Stimulated activated CD8-positive, alpha-beta memory T cell treated with anti-CD3 and anti-CD28 coated beads, Interleukin-7, amount 100 ng/mL, for 24 hours (primary cell): ENCODE measurements around the gene PDCL2.
"Not testable (repeated sequence)": the region's sequence is repeated elsewhere in the genome, so short reads cannot be mapped to it uniquely, and the experiment has no call there.

Source experiments
- DNase-seq: peaks from one replicate; pipeline ENCODE4 v3.0.0-alpha.2; 2020; ENCODE audit warnings: low read depth

The PDCL2 gene

GRCh38 chr4:55592014-55592413 is at the start of gene PDCL2:
Gene PDCL2 (minus strand): TSS chr4:55592245. CDS start chr4:55592109, 136 bp downstream.
- no peak for DNase-seq

- DNase-seq: no peak
These were observed 45.3 kb upstream of the PDCL2 start for GRCh38 chr4:55637272-55637820.

GRCh38 chr4:55636656-55636999 is 44.6 kb upstream of the PDCL2 start:
- DNase-seq: no peak

GRCh38 chr4:55635741-55636655 is 44.0 kb upstream of the PDCL2 start, which contains the start of gene NMU:
Gene NMU (minus strand): TSS chr4:55636298. CDS start chr4:55636192, 106 bp downstream.
- DNase-seq: no peak

GRCh38 chr4:55635282-55635681 is 43.2 kb upstream of the PDCL2 start:
- DNase-seq: no peak

- no peak for DNase-seq
These were observed 42.5 kb upstream of the PDCL2 start for GRCh38 chr4:55634417-55635128.

GRCh38 chr4:55633903-55634302 is 41.9 kb upstream of the PDCL2 start:
- DNase-seq: no peak

GRCh38 chr4:55625835-55626234 is 33.8 kb upstream of the PDCL2 start:
- no peak for DNase-seq

GRCh38 chr4:55624063-55624462 is 32.0 kb upstream of the PDCL2 start:
- not testable (repeated sequence) for DNase-seq

GRCh38 chr4:55618546-55619143 is 26.6 kb upstream of the PDCL2 start:
- no peak for DNase-seq

- DNase-seq: no peak
These were observed 25.6 kb upstream of the PDCL2 start for GRCh38 chr4:55617587-55618197.

- no peak for DNase-seq
These were observed 23.0 kb upstream of the PDCL2 start for GRCh38 chr4:55615008-55615407.

GRCh38 chr4:55613621-55614020 is 21.6 kb upstream of the PDCL2 start:
- DNase-seq: no peak

GRCh38 chr4:55612341-55612740 is 20.3 kb upstream of the PDCL2 start:
- DNase-seq: no peak

- DNase-seq: no peak
These were observed 19.5 kb upstream of the PDCL2 start for GRCh38 chr4:55611358-55612059.

- no peak for DNase-seq
These were observed 18.3 kb upstream of the PDCL2 start for GRCh38 chr4:55610381-55610780.

- DNase-seq: no peak
These were observed 17.4 kb upstream of the PDCL2 start for GRCh38 chr4:55609393-55609866.

GRCh38 chr4:55608591-55608990 is 16.5 kb upstream of the PDCL2 start:
- DNase-seq: no peak

GRCh38 chr4:55604996-55605395 is 13.0 kb upstream of the PDCL2 start:
- no peak for DNase-seq

GRCh38 chr4:55600640-55601039 is 8.6 kb upstream of the PDCL2 start:
- no peak for DNase-seq

GRCh38 chr4:55598641-55599040 is 6.6 kb upstream of the PDCL2 start:
- DNase-seq: no peak
